IgD-negative memory B cell (primary cell): ENCODE data around the gene NOP56. TPM values are rescaled to one million over a fixed set of nuclear protein-coding genes. Genes with fewer than 3 reads are reported as not detected.
"Not testable (repeated sequence)": the region's sequence is repeated elsewhere in the genome, so short reads cannot be mapped to it uniquely, and the experiment has no call there.

Experiments used
- H3K27ac Mint-ChIP-seq, 3 donors: one replicate each; pipeline ENCODE4 v1.8.0; 2020 to 2022; ENCODE audit warnings: mild to moderate bottlenecking in 3 of 3, mixed read lengths in 3 of 3, moderate library complexity in 1 of 3
- H3K27me3 Mint-ChIP-seq: one replicate; pipeline ENCODE4 v1.8.0; 2021; ENCODE audit warnings: mixed read lengths
- H3K36me3 Mint-ChIP-seq: one replicate; pipeline ENCODE4 v1.8.0; 2020; ENCODE audit warnings: mild to moderate bottlenecking, mixed read lengths
- H3K4me1 Mint-ChIP-seq, 3 donors: one replicate each; pipeline ENCODE4 v1.8.0; 2020 to 2022; ENCODE audit warnings: mixed read lengths in 3 of 3, mild to moderate bottlenecking in 1 of 3
- H3K4me3 Mint-ChIP-seq, 4 donors: one replicate each; pipeline ENCODE4 v1.8.0; 2020 to 2022; ENCODE audit warnings: mild to moderate bottlenecking in 4 of 4, mixed read lengths in 4 of 4, moderate library complexity in 3 of 4
- H3K9me3 Mint-ChIP-seq, 3 donors: one replicate each; pipeline ENCODE4 v1.8.0; 2020 to 2021; ENCODE audit warnings: mixed read lengths in 3 of 3, mild to moderate bottlenecking in 1 of 3
- polyA plus RNA-seq: library from polyadenylated mRNA; unstranded; fragments of 300-500 nt; fragmentation: Illumina TruSeq; gene quantifications from one replicate; pipeline ENCODE4 v1.2.3, GENCODE V29; 2021

The NOP56 gene
- polyA plus RNA-seq, 1 donor from 2014 or later: 123 TPM

DNA sequence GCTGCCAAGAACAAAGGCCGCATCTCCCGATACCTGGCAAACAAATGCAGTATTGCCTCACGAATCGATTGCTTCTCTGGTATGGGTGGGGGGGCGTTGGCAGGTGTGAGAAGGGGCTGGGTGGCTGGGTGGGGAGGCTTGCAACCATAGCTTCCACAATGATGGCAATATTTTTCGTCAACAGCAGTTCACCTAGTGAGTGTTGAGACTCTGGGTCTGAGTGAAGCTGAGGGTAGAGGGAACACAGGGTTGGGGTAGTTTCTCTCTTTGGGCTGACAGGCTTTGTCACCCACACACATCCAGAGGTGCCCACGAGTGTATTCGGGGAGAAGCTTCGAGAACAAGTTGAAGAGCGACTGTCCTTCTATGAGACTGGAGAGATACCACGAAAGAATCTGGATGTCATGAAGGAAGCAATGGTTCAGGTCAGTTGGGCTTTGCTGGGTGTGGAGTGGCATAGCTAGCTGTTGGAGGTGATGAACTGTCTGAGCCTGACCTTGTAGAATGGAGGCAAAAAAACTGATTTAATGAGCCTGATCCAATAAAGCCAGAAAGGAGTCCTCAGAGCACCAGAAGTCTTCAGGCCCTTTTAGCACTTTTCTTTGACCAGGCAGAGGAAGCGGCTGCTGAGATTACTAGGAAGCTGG, 4.2 kb downstream of the NOP56 start:
- peaks cover 7% of the 10 kb centered on the region for H3K36me3 Mint-ChIP-seq
- peaks cover 8 to 13% (median 10%) of the 10 kb centered on the region in 3 donors for H3K4me1 Mint-ChIP-seq
- no peaks in the 10 kb centered on the region for H3K9me3 Mint-ChIP-seq
- no peaks in the 10 kb centered on the region for H3K27me3 Mint-ChIP-seq
- H3K27ac Mint-ChIP-seq: peak overlapping the region in 2 of 3 donors; percentile 54 to 85
- peak overlapping the region in 3 of 4 donors; percentile 29 to 87 (median 58) for H3K4me3 Mint-ChIP-seq

DNA sequence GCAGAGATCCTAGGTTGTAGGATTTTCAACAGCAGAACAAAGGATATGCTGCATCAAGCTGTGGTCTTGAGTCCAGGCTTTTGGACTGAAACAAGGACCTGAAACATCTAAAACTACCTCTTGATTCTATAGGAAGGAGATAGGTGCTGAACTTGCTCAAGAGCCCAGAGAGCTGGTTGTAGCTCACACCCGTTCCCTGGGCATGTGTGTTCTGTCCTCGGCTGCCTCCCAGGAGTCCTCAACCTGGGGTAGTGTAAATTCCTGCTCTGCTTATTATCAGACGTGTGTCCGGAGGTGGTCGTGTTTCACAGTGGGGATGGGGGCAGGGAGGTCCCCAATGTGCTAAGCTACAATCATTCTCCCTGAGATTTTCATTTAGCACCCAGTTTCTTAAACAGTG, 4.8 kb downstream of the NOP56 start:
- Mint-ChIP-seq H3K4me1 (peaks cover 7 to 16% (median 14%) of the 10 kb centered on the region in 3 donors), H3K27me3 (no peaks in the 10 kb centered on the region), H3K4me3 (peak overlapping the region in 2 of 4 donors; percentile 29 to 87), H3K9me3 (no peaks in the 10 kb centered on the region), H3K36me3 (peaks cover 8% of the 10 kb centered on the region), H3K27ac (peak overlapping the region in 2 of 3 donors; percentile 54 to 85)

GRCh38 chr20:2657674-2658073, 5.2 kb downstream of the NOP56 start:
- peak overlapping the region in 1 of 4 donors; percentile 87 for H3K4me3 Mint-ChIP-seq
- H3K9me3 Mint-ChIP-seq: no peaks in the 10 kb centered on the region
- peaks cover 8 to 17% (median 15%) of the 10 kb centered on the region in 3 donors for H3K4me1 Mint-ChIP-seq
- no peaks in the 10 kb centered on the region for H3K27me3 Mint-ChIP-seq
- H3K27ac Mint-ChIP-seq: peak overlapping the region in 1 of 3 donors; percentile 59
- H3K36me3 Mint-ChIP-seq: peaks cover 8% of the 10 kb centered on the region

- peak overlapping the region in 1 of 4 donors; percentile 87 for H3K4me3 Mint-ChIP-seq
- peak overlapping the region in 1 of 3 donors; percentile 59 for H3K27ac Mint-ChIP-seq
- no peaks in the 10 kb centered on the region for H3K27me3 Mint-ChIP-seq
- H3K36me3 Mint-ChIP-seq: peaks cover 8% of the 10 kb centered on the region
- H3K9me3 Mint-ChIP-seq: no peaks in the 10 kb centered on the region
- peaks cover 3 to 18% (median 11%) of the 10 kb centered on the region in 3 donors for H3K4me1 Mint-ChIP-seq
These were observed 6.3 kb downstream of the NOP56 start for GRCh38 chr20:2658414-2659354.

- Mint-ChIP-seq H3K9me3 (no peaks in the 10 kb centered on the region), H3K27ac (peak overlapping the region in 2 of 3 donors; percentile 59 to 71), H3K4me1 (peaks cover 9 to 15% (median 10%) of the 10 kb centered on the region in 3 donors), H3K27me3 (no peaks in the 10 kb centered on the region), H3K36me3 (peaks cover 10% of the 10 kb centered on the region), H3K4me3 (peak overlapping the region in 1 of 4 donors; percentile 59)
These were observed 7.1 kb downstream of the NOP56 start for GRCh38 chr20:2659547-2659946.

- Mint-ChIP-seq H3K27me3 (no peaks in the 10 kb centered on the region), H3K4me1 (peaks cover 9 to 13% (median 10%) of the 10 kb centered on the region in 3 donors), H3K27ac (peak overlapping the region; percentile 50 to 98 (median 97)), H3K36me3 (peaks cover 10% of the 10 kb centered on the region), H3K4me3 (peak overlapping the region; percentile 85 to 97 (median 94)), H3K9me3 (peaks cover 0 to 3% (median 0%) of the 10 kb centered on the region in 3 donors)
These were observed 11.0 kb downstream of the NOP56 start for GRCh38 chr20:2663364-2663886.

DNA sequence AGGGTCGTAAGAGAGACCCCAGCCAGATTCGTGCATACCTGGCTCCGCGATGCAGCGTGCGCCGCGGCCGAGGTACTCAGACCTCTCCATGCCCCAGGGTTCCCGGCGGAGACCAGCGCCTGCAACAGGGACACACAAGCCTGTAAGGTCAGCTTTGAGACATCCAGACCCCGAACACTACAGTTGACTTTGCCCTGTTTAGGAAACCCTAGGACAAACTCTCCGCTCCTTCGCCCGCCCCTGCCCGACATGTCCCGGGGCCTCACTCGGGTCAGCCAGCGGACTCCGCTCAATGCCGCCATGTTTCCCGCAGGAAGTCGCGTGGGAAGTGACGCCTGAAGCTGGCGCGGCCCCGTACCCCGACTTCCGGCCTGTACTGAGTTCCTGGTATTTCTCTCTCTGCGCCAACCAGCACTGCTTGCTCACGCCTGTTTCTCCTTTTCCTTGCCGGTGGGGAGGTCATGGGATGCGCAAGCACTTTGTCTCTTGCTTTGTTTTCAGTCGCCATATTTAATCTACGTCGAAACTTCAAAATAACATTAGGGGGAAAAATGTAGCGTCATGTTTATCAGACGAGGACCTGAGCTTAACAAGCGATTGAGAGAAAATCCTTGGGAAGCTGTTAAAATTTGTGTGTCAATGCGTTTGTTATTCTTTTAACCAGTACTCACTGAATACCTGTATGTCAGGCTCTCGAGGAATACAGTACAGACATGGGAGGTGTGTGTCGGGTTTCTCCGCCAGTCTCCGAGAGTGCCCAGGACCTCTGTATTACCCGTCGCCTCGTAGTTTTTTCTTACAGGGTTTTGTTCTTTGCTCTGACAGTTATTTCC, 11.7 kb downstream of the NOP56 start, which contains the start of gene IDH3B:
TSS of gene IDH3B (minus strand) at position 330 of the 833 bp plus-strand sequence. CDS start at position 302, 28 bp downstream.
- H3K4me3 Mint-ChIP-seq: peak within 1 kb of the TSS; percentile 85 to 97 (median 94)
- peaks cover 7% of the 10 kb centered on the region for H3K36me3 Mint-ChIP-seq
- H3K4me1 Mint-ChIP-seq: peaks cover 9 to 13% (median 10%) of the 10 kb centered on the region in 3 donors
- peaks cover 0 to 3% (median 0%) of the 10 kb centered on the region in 3 donors for H3K9me3 Mint-ChIP-seq
- H3K27me3 Mint-ChIP-seq: no peaks in the 10 kb centered on the region
- peak within 1 kb of the TSS; percentile 80 to 98 (median 97) for H3K27ac Mint-ChIP-seq

DNA sequence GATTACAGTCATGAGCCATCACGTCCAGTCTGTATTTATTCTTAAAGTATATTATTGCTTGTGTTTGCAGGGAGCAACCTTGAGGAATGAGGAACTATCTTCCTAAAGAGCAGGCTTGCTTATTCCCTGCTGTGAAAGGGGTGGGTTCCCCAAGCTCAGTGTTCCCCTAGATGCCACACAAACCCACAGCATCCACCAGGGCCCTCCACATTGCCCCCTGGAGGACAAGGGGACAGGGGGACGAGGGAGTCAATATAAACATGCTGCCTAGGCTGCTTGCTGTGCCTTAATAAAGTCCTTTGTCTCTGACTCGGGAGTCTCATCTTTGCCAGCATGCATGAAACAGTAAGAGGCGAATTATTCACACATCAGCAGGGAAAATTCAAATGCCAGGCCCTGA, 19.5 kb downstream of the NOP56 start:
- no peaks in the 10 kb centered on the region for H3K36me3 Mint-ChIP-seq

GRCh38 chr20:2672446-2672845, 20.0 kb downstream of the NOP56 start:
- Mint-ChIP-seq H3K36me3 (no peaks in the 10 kb centered on the region), H3K9me3 (peaks cover 0 to 3% (median 0%) of the 10 kb centered on the region in 3 donors), H3K4me1 (no peaks in the 10 kb centered on the region), H3K27me3 (no peaks in the 10 kb centered on the region), H3K27ac (no peak overlapping the region), H3K4me3 (no peak overlapping the region)

More for the DNA sequence above, 19.5 kb downstream of the NOP56 start:
- Mint-ChIP-seq H3K27me3 (no peaks in the 10 kb centered on the region), H3K4me1 (no peaks in the 10 kb centered on the region), H3K27ac (no peak overlapping the region), H3K4me3 (no peak overlapping the region), H3K9me3 (peaks cover 0 to 3% (median 0%) of the 10 kb centered on the region in 3 donors)

GRCh38 chr20:2673453-2673852, 21.0 kb downstream of the NOP56 start:
- no peak overlapping the region for H3K27ac Mint-ChIP-seq
- no peaks in the 10 kb centered on the region for H3K36me3 Mint-ChIP-seq
- no peaks in the 10 kb centered on the region for H3K9me3 Mint-ChIP-seq
- no peak overlapping the region for H3K4me3 Mint-ChIP-seq
- H3K4me1 Mint-ChIP-seq: no peaks in the 10 kb centered on the region
- no peaks in the 10 kb centered on the region for H3K27me3 Mint-ChIP-seq

DNA sequence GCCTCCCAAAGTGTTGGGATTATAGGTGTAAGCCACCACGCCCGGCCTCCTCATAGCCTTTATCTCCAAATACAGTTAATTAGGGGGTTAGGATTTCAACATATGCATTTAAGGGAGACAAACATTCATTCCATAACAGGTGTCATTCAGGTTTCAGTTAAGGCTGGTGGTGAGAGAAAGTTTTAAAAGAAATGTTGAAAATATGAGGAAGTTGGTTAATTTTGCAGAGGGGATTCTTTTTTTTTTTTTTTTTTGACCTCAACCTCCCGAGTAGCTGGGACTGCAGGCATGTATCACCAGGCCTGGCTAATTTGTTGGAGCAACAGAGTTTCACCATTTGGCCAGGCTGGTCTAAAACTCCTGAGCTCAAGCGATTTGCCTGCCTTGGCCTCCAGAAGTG, 27.6 kb downstream of the NOP56 start:
- peaks cover 11% of the 10 kb centered on the region for H3K27me3 Mint-ChIP-seq
- H3K4me1 Mint-ChIP-seq: peaks cover 0 to 1% (median 0%) of the 10 kb centered on the region in 3 donors
- H3K36me3 Mint-ChIP-seq: no peaks in the 10 kb centered on the region
- H3K9me3 Mint-ChIP-seq: peaks cover 0 to 2% (median 0%) of the 10 kb centered on the region in 3 donors
- H3K27ac Mint-ChIP-seq: no peak overlapping the region
- H3K4me3 Mint-ChIP-seq: no peak overlapping the region

- peaks cover 12% of the 10 kb centered on the region for H3K27me3 Mint-ChIP-seq
- not testable (repeated sequence) for H3K4me3 Mint-ChIP-seq, H3K36me3 Mint-ChIP-seq, H3K4me1 Mint-ChIP-seq, H3K9me3 Mint-ChIP-seq, H3K27ac Mint-ChIP-seq
These were observed 29.6 kb downstream of the NOP56 start for GRCh38 chr20:2682040-2682439.

GRCh38 chr20:2684817-2685216, 32.4 kb downstream of the NOP56 start:
- H3K36me3 Mint-ChIP-seq, H3K27ac Mint-ChIP-seq, H3K4me1 Mint-ChIP-seq, H3K9me3 Mint-ChIP-seq, H3K4me3 Mint-ChIP-seq: not testable (repeated sequence)
- H3K27me3 Mint-ChIP-seq: peaks cover 26% of the 10 kb centered on the region

DNA sequence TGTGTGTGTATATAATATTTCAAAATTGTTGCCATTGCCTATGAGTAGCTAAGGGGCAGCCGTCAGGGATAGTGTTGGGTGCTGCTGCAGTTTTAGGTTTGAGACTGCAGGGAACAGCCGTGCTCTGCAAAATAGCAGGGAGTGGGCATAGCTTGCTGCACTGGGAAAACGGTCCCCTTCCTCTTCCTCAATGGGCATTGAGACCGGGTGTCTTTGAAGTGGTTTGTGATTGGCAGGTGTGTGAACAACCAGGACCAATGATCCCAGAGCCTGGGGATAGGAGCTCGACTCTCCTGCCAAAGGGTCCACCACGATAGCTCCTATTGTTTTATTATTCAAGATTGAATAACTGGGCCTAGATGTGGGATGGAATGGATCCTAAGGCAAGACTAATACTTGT, 35.1 kb downstream of the NOP56 start:
- H3K27me3 Mint-ChIP-seq: peaks cover 42% of the 10 kb centered on the region
- peak overlapping the region in 1 of 3 donors; percentile 29 for H3K27ac Mint-ChIP-seq
- H3K9me3 Mint-ChIP-seq: peaks cover 0 to 2% (median 0%) of the 10 kb centered on the region in 3 donors
- H3K4me3 Mint-ChIP-seq: no peak overlapping the region
- no peaks in the 10 kb centered on the region for H3K36me3 Mint-ChIP-seq
- peaks cover 3 to 10% (median 8%) of the 10 kb centered on the region in 3 donors for H3K4me1 Mint-ChIP-seq
